Endothelial cell of umbilical vein (primary cell): ENCODE results near the gene TMEM181. TPM values are rescaled to one million over a fixed set of nuclear protein-coding genes. Genes with fewer than 3 reads are reported as not detected.

Source experiments
- BruUV-seq: library from RNA; stranded (reverse); fragments of 400-500 nt; replicated peaks from 2 replicates; lab custom pipeline; 2021; lab: Mats Ljungman, UMichigan
- CTCF ChIA-PET: fragments of 300-600, 350-600 bp; sonication (Branson Sonifier 250); formaldehyde crosslinking; loops from one replicate; lab custom pipeline; 2021; ENCODE audit warnings: antibody characterized with exemption, inconsistent platforms; lab: Charles Lee
- POLR2A ChIA-PET: fragments of 300-600, 350-600 bp; sonication (Branson Sonifier 250); formaldehyde crosslinking; loops from one replicate; lab custom pipeline; 2021; ENCODE audit warnings: antibody characterized with exemption, inconsistent platforms; lab: Charles Lee
- DNase-seq: peaks from one replicate; pipeline ENCODE4 v3.0.0-alpha.2; 2011; ENCODE audit warnings: low read depth, low spot score
- FAIRE-seq: peaks from 2 replicates; lab custom pipeline; 2011; peaks lifted over from hg19 to GRCh38; lab: Jason Lieb, UNC
- H2AFZ ChIP-seq: 2 replicates; pipeline ENCODE4 v1.6.0; 2012; ENCODE audit warnings: low read depth, low read length, control low read depth, inconsistent platforms
- H3K27ac ChIP-seq: 2 replicates; pipeline ENCODE4 v1.5.1; 2011; ENCODE audit warnings: low read depth, mild to moderate bottlenecking, control low read depth, low read length, moderate library complexity; ENCODE audit not compliant: insufficient read depth
- H3K27me3 ChIP-seq, 2 experiments: 2 replicates each; pipeline versions ENCODE4 v1.6.0 to v1.6.1; 2011; ENCODE audit warnings: low read length in 2 of 2, mixed read lengths in 1 of 2; ENCODE audit not compliant: control insufficient read depth in 2 of 2, insufficient read depth in 2 of 2
- H3K36me3 ChIP-seq, 2 experiments: 2 replicates in 1 of 2; 3 replicates in 1 of 2; pipeline ENCODE4 v1.5.1; 2011; ENCODE audit warnings: low read length in 2 of 2, mild to moderate bottlenecking in 1 of 2, moderate library complexity in 1 of 2; ENCODE audit not compliant: control insufficient read depth in 2 of 2, insufficient read depth in 2 of 2; ENCODE audit errors: extremely low read depth in 1 of 2
- H3K4me1 ChIP-seq: 3 replicates; pipeline ENCODE4 v1.5.1; 2011; ENCODE audit warnings: mild to moderate bottlenecking, low read length; ENCODE audit not compliant: control insufficient read depth, insufficient read depth; ENCODE audit errors: extremely low read depth
- H3K4me2 ChIP-seq: 2 replicates; pipeline ENCODE4 v1.6.1; 2011; ENCODE audit warnings: low read length, control low read depth, mixed read lengths; ENCODE audit not compliant: insufficient read depth
- H3K4me3 ChIP-seq, 3 experiments: fragments of 200-600 bp in 1 of 3; sonication (generic), shearing (Covaris generic) in 1 of 3; replicated peaks in 1 of 3; 2 replicates each; pipeline ENCODE4 v1.5.1; 2011 to 2016; ENCODE audit warnings: control low read depth in 3 of 3, low read length in 3 of 3, mild to moderate bottlenecking in 2 of 3, inconsistent platforms in 1 of 3, low read depth in 1 of 3, moderate library complexity in 1 of 3; ENCODE audit not compliant: insufficient read depth in 1 of 3
- H3K79me2 ChIP-seq: 2 replicates; pipeline ENCODE4 v1.6.0; 2012; ENCODE audit warnings: low read length, inconsistent platforms; ENCODE audit not compliant: control insufficient read depth, insufficient read depth
- H3K9ac ChIP-seq: replicated peaks from 2 replicates; pipeline ENCODE3; 2011; ENCODE audit warnings: low read length, control low read depth; ENCODE audit not compliant: insufficient read depth; ENCODE audit errors: extremely low read depth
- H3K9me1 ChIP-seq: replicated peaks from 3 replicates; pipeline ENCODE4 v1.6.0; 2011; ENCODE audit warnings: mild to moderate bottlenecking, low read length; ENCODE audit not compliant: control insufficient read depth, insufficient read depth; ENCODE audit errors: extremely low read depth
- H3K9me3 ChIP-seq: replicated peaks from 2 replicates; pipeline ENCODE4 v1.5.1; 2012; ENCODE audit warnings: low read length, inconsistent platforms; ENCODE audit not compliant: control insufficient read depth, insufficient read depth
- H4K20me1 ChIP-seq: replicated peaks from 2 replicates; pipeline ENCODE3; 2011; ENCODE audit warnings: mild to moderate bottlenecking, low read length; ENCODE audit not compliant: control insufficient read depth, insufficient read depth; ENCODE audit errors: extremely low read depth
- EZH2 ChIP-seq: IDR thresholded peaks from 2 replicates; pipeline ENCODE4 v1.6.1; 2012; ENCODE audit warnings: borderline replicate concordance, low read depth, mild to moderate bottlenecking, moderate library complexity, low read length, inconsistent platforms; ENCODE audit not compliant: severe bottlenecking
- FOS ChIP-seq: IDR thresholded peaks from 2 replicates; pipeline ENCODE4 v1.6.1; 2011; ENCODE audit warnings: mild to moderate bottlenecking, low read length, moderate library complexity, borderline replicate concordance; ENCODE audit not compliant: insufficient read depth
- GATA2 ChIP-seq: IDR thresholded peaks from 2 replicates; pipeline ENCODE4 v1.7.0; 2011; ENCODE audit warnings: low read depth, mild to moderate bottlenecking, moderate library complexity, mixed read lengths, low read length; ENCODE audit not compliant: insufficient read length, insufficient read depth
- JUN ChIP-seq: IDR thresholded peaks from 2 replicates; pipeline ENCODE4 v1.6.1; 2011; ENCODE audit warnings: borderline replicate concordance, low read depth; ENCODE audit not compliant: insufficient read length, insufficient read depth
- MYC ChIP-seq: IDR thresholded peaks from one replicate; pipeline ENCODE4 v1.6.1; 2011; ENCODE audit warnings: mild to moderate bottlenecking, low read depth, low read length
- POLR2A ChIP-seq: IDR thresholded peaks from 2 replicates; pipeline ENCODE4 v1.6.1; 2012; ENCODE audit warnings: low read depth, mild to moderate bottlenecking, control low read depth, low read length
- POLR2AphosphoS5 ChIP-seq: IDR thresholded peaks from 2 replicates; pipeline ENCODE4 v1.6.1; 2012; ENCODE audit warnings: low read depth, mild to moderate bottlenecking, control low read depth, low read length, moderate library complexity; ENCODE audit not compliant: insufficient read depth
- dilution Hi-C: fragments of 300-500 bp; cut with MboI; formaldehyde crosslinking; loops from one replicate; pipeline ENCODE4 v1.15.0; 2019; ENCODE audit warnings: low sequenced_read_pairs; ENCODE audit not compliant: extremely low pct_ligation_motif_present
- intact Hi-C: fragments of 100-400 bp; cut with micrococcal nuclease; formaldehyde crosslinking; loops from one replicate; pipeline ENCODE4 v1.10.0; 2022
- polyA plus RNA-seq, 4 experiments: library from polyadenylated mRNA; depleted of rRNA in 3 of 4; stranded (reverse) in 3 of 4; unstranded in 1 of 4; fragments of >200 nt; gene quantifications; 2 replicates each; pipeline versions ENCODE4 v1.2.1 to v1.2.3, GENCODE V29; 2011 to 2012; ENCODE audit warnings: missing spikeins in 1 of 4
- total RNA-seq: library from RNA; stranded (reverse); gene quantifications from 2 replicates; pipeline ENCODE4 v1.2.3, GENCODE V29; 2021
- TF ChIP-seq, protein P1 (sequence below): IDR thresholded peaks from 2 replicates; pipeline ENCODE4 v1.6.1; 2011; ENCODE audit not compliant: insufficient read depth, insufficient read length
- TF ChIP-seq, protein P2 (sequence below), 2 donors: IDR thresholded peaks; 1 replicate in 1 of 2; 2 replicates in 1 of 2; pipeline ENCODE4 v1.5.1; 2011; ENCODE audit warnings: low read length in 2 of 2, mild to moderate bottlenecking in 2 of 2, moderate library complexity in 2 of 2, control low read depth in 1 of 2, inconsistent platforms in 1 of 2, low read depth in 1 of 2; ENCODE audit not compliant: insufficient read depth in 1 of 2; ENCODE audit errors: extremely low read depth in 1 of 2

Gene TMEM181
- total and polyA plus RNA-seq, 2 donors (not counting 3 experiments of a cell fraction or from before 2014, with no cell fraction given): 21.7 to 33.5 TPM

DNA sequence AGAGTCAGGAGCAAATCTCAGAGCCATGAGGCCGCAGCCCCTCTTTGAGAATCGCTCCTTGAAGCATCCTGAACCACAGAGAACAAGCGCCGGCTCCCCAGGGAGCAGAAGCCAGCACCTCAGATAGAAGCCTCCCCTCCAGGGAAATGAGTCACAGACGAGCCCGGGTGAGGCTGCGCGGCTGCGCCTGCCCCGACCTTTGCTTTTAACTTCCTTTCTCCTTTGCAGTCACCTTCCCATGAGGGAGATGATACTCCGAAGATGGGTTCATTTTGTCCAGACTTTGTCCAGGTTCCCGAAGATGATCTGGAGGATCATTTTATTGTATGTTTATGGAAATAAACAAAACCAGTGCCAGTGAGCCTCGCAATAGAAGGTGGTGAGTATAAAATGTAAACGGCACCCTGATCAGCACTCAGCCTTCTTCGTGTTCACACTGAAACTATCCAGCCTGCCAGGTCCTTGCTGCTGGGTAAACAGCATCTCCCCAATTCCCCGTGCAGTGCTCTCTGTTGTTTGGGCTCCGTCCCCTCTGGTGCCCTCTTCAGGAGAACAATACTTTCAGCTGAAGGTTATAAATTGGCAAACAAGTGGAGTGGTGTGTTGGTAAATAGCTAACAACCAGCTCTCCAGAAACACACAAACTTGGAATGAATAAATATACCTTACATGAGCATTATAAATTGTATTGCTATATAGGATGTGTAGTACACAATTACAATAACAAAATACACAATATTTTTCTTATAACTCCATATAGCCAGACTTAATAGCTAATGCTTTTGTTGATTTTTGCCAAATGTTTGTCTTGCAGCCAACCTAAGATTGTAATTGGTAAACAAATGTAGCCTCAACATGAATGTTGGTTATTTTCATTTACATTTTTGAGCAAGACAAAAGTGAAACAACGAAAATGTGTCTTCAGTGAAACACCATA, 41.4 kb upstream of the TMEM181 start:
- H3K4me1 ChIP-seq: peaks cover 15% of the 10 kb centered on the region
- peak overlapping the region; percentile 58 for H3K4me2 ChIP-seq
- H3K9me3 ChIP-seq: no peaks in the 10 kb centered on the region
- BruUV-seq: no TSS peak
- no peaks in the 10 kb centered on the region for H3K27me3 ChIP-seq
- H3K4me3 ChIP-seq: peak overlapping the region in 2 of 3 experiments; percentile 17 to 23
- H3K79me2 ChIP-seq: no peaks in the 10 kb centered on the region
- peak overlapping the region; percentile 1 for H3K9ac ChIP-seq
- DNase-seq (peak; percentile 71), FAIRE-seq (peak; percentile 91)
- H3K9me1 ChIP-seq: no peaks in the 10 kb centered on the region
- POLR2A ChIA-PET: no interaction called here
- peak overlapping the region; percentile 71 for H2AFZ ChIP-seq
- CTCF ChIA-PET: interaction anchor here (0.6 to 4.4 kb wide), 36 partner anchors 8 to 306 kb away, joined by 3 to 58 read pairs (median 4); no protein-coding TSS in a partner anchor
- intact Hi-C loops (loop anchor here (1.0 to 2.0 kb wide), 6 partner anchors 20 to 297 kb away; no protein-coding TSS in a partner anchor), dilution Hi-C loops (no loop called here)
- H4K20me1 ChIP-seq: no peaks in the 10 kb centered on the region
- no peak overlapping the region for H3K27ac ChIP-seq
- TF ChIP-seq, protein P1, sequence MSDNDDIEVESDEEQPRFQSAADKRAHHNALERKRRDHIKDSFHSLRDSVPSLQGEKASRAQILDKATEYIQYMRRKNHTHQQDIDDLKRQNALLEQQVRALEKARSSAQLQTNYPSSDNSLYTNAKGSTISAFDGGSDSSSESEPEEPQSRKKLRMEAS: no peak
- TF ChIP-seq MYC (no peak), FOS (peak; percentile 87), POLR2A (no peak), EZH2 (no peak), POLR2AphosphoS5 (no peak), GATA2 (no peak), JUN (peak; percentile 26)
- TF ChIP-seq, protein P2, sequence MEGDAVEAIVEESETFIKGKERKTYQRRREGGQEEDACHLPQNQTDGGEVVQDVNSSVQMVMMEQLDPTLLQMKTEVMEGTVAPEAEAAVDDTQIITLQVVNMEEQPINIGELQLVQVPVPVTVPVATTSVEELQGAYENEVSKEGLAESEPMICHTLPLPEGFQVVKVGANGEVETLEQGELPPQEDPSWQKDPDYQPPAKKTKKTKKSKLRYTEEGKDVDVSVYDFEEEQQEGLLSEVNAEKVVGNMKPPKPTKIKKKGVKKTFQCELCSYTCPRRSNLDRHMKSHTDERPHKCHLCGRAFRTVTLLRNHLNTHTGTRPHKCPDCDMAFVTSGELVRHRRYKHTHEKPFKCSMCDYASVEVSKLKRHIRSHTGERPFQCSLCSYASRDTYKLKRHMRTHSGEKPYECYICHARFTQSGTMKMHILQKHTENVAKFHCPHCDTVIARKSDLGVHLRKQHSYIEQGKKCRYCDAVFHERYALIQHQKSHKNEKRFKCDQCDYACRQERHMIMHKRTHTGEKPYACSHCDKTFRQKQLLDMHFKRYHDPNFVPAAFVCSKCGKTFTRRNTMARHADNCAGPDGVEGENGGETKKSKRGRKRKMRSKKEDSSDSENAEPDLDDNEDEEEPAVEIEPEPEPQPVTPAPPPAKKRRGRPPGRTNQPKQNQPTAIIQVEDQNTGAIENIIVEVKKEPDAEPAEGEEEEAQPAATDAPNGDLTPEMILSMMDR (IDR thresholded peaks at IDR 0.05; ENCODE audit: extremely low read depth in 1 of 2, insufficient read depth in 1 of 2, low read depth in 1 of 2, low read length in 2 of 2): peak; percentile 51 to 54
- H3K36me3 ChIP-seq: no peaks in the 10 kb centered on the region
